Measurements from ENCODE around the gene LRRFIP1.

DNA sequence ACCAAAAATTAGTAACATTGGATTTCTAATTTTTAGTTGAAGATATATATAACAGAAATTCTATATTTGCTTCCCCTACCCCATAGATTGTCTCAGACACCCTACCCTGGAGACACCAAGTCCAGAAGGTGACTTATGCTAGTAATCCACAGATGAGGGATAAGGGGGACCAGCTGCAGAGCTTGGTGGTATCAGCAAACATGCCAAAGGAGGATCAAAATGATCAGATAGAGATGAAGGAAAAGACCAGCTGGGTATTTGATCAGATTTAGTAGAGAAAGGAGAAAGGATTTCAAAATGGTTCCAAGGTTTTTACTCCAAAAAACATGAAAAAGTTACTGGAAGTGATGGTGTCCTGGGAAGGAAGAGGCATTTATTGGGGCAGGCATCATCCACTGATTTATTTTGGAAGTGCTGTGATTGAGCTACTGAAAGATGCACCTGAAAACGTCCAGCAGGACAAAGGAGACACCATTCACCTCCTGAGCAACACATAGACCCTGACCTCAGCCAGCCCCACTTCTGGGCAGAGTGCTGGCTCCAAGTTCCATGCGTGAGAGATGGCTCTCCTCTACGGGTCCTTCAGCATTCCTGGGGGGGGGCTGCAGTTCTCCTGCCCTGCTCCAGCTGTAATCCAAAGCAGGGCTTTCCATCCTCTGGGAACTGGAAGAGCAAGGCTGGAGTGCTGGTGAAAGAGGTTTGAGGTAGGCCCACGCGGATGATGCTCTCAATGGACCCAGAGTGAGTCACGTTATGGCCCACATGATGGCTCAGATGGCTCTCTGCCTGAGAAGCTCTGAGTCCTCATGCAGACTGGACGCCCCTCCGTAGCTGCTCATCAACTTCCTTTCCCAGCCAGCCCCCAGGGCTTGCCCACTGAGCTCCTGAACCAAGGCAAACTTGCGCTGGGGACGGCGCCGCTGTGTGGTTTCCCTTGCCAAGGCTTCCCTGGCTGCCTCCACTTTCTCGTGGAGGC is 3.7 kb upstream of the LRRFIP1 start:
- TF ChIP-seq, protein P1, sequence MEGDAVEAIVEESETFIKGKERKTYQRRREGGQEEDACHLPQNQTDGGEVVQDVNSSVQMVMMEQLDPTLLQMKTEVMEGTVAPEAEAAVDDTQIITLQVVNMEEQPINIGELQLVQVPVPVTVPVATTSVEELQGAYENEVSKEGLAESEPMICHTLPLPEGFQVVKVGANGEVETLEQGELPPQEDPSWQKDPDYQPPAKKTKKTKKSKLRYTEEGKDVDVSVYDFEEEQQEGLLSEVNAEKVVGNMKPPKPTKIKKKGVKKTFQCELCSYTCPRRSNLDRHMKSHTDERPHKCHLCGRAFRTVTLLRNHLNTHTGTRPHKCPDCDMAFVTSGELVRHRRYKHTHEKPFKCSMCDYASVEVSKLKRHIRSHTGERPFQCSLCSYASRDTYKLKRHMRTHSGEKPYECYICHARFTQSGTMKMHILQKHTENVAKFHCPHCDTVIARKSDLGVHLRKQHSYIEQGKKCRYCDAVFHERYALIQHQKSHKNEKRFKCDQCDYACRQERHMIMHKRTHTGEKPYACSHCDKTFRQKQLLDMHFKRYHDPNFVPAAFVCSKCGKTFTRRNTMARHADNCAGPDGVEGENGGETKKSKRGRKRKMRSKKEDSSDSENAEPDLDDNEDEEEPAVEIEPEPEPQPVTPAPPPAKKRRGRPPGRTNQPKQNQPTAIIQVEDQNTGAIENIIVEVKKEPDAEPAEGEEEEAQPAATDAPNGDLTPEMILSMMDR (IDR thresholded peaks at IDR 0.05; ENCODE audit: extremely low read depth in 1 of 2, insufficient read depth in 1 of 2, low read depth in 1 of 2, low read length in 2 of 2), result no peak
- no peak for TF ChIP-seq POLR2AphosphoS5 (IDR thresholded peaks at IDR 0.05; ENCODE audit: insufficient read depth, low read depth, low read length)
- no peak for TF ChIP-seq POLR2A (IDR thresholded peaks at IDR 0.05; ENCODE audit: low read depth, low read length)
- TF ChIP-seq FOS (IDR thresholded peaks at IDR 0.05; ENCODE audit: borderline replicate concordance, insufficient read depth, low read length), result no peak
- no peak for TF ChIP-seq EZH2 (IDR thresholded peaks at IDR 0.05; ENCODE audit: borderline replicate concordance, low read depth, low read length, severe bottlenecking)

Data from endothelial cell of umbilical vein (primary cell).